Measurements from ENCODE around the gene APC.

- TF ChIP-seq, protein P1, sequence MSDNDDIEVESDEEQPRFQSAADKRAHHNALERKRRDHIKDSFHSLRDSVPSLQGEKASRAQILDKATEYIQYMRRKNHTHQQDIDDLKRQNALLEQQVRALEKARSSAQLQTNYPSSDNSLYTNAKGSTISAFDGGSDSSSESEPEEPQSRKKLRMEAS (IDR thresholded peaks at IDR 0.05): no peak
- TF ChIP-seq, protein P2, sequence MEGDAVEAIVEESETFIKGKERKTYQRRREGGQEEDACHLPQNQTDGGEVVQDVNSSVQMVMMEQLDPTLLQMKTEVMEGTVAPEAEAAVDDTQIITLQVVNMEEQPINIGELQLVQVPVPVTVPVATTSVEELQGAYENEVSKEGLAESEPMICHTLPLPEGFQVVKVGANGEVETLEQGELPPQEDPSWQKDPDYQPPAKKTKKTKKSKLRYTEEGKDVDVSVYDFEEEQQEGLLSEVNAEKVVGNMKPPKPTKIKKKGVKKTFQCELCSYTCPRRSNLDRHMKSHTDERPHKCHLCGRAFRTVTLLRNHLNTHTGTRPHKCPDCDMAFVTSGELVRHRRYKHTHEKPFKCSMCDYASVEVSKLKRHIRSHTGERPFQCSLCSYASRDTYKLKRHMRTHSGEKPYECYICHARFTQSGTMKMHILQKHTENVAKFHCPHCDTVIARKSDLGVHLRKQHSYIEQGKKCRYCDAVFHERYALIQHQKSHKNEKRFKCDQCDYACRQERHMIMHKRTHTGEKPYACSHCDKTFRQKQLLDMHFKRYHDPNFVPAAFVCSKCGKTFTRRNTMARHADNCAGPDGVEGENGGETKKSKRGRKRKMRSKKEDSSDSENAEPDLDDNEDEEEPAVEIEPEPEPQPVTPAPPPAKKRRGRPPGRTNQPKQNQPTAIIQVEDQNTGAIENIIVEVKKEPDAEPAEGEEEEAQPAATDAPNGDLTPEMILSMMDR (IDR thresholded peaks at IDR 0.05 in 2 of 3, conservative IDR thresholded peaks at IDR 0.05 in 1 of 3; ENCODE audit: borderline replicate concordance in 1 of 3, insufficient read depth in 1 of 3, low read depth in 2 of 3, low read length in 2 of 3): no peak
- no peak for TF ChIP-seq POLR2A (IDR thresholded peaks at IDR 0.05; ENCODE audit: borderline replicate concordance, extremely low read depth, insufficient read depth, insufficient read length)
- no peak for TF ChIP-seq RAD21 (IDR thresholded peaks at IDR 0.05; ENCODE audit: low read depth)
- TF ChIP-seq EZH2 (IDR thresholded peaks at IDR 0.05): no peak
- TF ChIP-seq JUND (IDR thresholded peaks at IDR 0.05): no peak
- no peak for TF ChIP-seq CEBPB (IDR thresholded peaks at IDR 0.05; ENCODE audit: low read depth)
- TF ChIP-seq, protein P3, sequence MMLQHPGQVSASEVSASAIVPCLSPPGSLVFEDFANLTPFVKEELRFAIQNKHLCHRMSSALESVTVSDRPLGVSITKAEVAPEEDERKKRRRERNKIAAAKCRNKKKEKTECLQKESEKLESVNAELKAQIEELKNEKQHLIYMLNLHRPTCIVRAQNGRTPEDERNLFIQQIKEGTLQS (IDR thresholded peaks at IDR 0.05): no peak
- TF ChIP-seq SRF (IDR thresholded peaks at IDR 0.05; ENCODE audit: low read depth): no peak
- no peak for TF ChIP-seq EGR1 (IDR thresholded peaks at IDR 0.05; ENCODE audit: low read depth)
- no peak for TF ChIP-seq POLR2AphosphoS5 (IDR thresholded peaks at IDR 0.05; ENCODE audit: low read depth, low read length)
- no peak for TF ChIP-seq TCF7L2 (IDR thresholded peaks at IDR 0.05; ENCODE audit: borderline replicate concordance, extremely low read depth, insufficient read depth, insufficient read length)
These were observed 48.4 kb upstream of the APC start for GRCh38 chr5:112689155-112689909.
